ENCODE results near the gene CHMP1A.
"Not testable (repeated sequence)": the region's sequence is repeated elsewhere in the genome, so short reads cannot be mapped to it uniquely, and the experiment has no call there.

The CHMP1A gene

DNA sequence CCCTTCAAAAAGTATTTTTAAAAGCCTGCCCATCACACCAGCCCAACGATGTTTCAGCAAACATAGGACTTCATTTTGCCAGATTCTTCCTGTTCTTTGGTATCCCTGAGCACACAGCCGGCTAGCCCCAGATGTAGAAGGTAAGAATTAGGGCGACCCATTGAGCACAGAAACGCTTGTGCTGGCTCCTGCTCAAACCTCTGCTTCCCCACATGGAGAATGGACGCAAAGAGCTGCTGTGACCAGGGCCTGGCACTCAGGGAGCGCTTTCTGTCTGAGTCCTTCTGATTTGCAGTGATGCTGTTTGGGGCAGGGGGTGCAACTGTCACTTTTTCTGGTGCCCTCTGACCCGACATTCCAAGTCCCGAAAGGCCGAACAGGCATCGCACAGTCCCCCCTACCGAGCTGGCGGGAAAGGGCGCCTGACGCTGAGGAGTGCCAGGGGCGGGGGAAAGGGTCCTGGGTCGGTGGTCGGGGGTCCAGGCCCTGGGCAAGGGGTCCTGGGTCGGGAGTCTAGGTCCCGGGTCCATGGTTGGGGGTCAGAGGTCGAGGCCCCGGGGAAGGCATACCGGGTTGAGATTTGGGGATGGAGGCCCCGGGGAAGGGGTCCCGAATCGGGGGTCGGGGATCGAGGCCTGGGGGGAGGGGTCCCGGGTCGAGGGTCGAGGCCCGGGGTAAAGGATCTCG, 930 bp downstream of the CHMP1A start:
- DNase-seq, result no peak

GRCh38 chr16:89655062-89655643, 2.4 kb downstream of the CHMP1A start:
- no peak for DNase-seq

DNA sequence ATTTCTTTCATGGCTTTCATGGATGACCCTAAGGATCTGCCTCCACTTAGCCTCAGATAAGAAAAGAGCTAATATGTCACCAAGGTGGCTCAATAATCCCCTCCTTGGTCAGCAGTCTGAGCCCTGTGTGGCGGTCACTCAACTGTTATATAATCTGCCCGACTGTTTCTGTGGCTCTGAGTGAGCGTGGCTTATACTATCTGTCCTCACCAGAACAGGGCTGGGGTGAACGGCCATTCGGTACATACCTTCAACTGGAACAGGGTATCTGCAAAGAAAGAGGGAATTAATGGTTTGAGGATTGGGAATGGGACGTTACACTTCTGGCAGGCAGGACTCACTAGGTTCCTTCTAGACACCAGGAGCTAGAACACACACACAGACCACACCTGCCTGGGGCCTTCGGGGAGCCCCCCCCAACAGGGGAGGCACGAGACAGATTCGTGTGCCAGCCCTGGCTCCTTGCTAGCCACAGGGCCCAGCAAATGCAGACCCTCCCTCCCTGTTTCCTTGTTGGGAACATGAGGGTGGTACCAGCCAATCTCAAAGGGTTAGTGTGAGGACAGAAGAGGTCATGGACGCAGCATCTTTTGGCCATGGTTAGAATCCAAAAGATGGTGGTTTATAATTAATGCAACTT, 3.7 kb downstream of the CHMP1A start:
- no peak for DNase-seq

- DNase-seq, result no peak
Measured at GRCh38 chr16:89651584-89651983, 5.9 kb downstream of the CHMP1A start.

- no peak for DNase-seq
Measured at GRCh38 chr16:89646906-89647305, 10.6 kb downstream of the CHMP1A start.

DNA sequence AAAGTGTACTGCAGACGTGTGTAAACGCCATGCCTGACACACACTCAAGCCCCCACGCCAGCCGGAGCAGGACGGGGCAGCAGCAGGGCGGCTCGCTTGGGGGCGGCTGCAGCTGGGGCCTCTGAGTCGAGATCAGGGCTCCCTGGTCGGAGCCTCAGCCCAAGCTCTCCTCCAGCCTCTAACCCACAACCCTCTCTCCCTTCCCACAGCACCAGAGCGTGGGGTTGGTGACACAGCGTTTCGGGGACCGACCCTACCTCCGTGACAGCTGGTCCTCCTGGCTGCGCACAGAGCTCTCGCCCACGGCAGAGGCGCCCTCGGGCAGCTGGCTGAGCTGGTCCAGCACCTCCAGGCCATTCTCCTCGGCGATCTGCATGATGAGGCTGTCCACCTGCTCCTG, 11.2 kb downstream of the CHMP1A start:
- DNase-seq, result no peak

DNA sequence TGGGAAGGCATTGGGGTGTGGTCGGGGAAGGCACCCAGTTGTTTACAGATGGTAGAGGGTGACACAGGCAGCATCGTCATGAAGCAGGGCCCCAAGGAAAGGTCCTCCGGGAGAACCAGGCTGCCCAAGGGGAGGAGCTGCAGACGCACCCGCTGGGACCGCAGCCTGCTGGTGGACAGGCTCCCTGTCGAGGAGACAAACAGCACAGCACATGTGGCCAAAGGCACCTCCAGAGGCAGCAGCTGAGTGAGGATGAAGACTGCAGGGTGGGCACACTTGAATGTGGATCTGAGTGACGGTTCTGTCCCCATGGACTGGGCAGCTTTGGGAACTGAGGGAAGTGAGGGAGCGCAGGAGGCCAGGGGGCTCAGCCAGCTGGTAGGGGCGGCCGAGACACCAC, 12.4 kb downstream of the CHMP1A start:
- DNase-seq, result no peak

DNA sequence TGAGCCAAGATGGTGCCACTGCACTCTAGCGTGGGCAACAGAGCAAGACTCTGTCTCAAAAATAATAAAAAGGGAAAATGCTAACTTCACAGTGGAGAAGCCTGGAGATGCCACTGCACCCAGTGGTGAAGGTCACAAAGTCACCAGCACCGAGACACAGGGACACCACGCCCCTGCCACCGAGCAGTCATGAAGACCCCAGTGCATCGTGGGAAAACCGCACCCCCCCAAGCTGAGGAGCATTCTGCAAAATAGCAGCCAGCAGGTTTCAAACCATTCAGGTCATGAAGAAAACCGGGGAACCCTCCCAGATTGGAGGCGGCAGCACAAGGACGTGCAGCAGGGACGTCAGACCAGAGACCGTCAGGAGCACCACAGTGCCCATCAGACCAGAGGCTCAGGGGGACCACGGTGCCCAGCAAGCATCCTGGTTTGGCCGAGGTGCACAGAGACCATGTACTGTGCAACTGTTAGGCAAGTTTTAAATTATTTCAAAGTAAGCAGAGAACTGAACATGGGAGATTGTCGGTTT, 13.7 kb downstream of the CHMP1A start:
- no peak for DNase-seq

- no peak for DNase-seq
Measured at GRCh38 chr16:89642574-89642973, 14.9 kb downstream of the CHMP1A start.

- DNase-seq, result no peak
Measured at GRCh38 chr16:89641458-89642119, 15.9 kb downstream of the CHMP1A start.

- DNase-seq, result no peak
Measured at GRCh38 chr16:89639385-89639784, 18.1 kb downstream of the CHMP1A start.

- no peak for DNase-seq
Measured at GRCh38 chr16:89638455-89638854, 19.1 kb downstream of the CHMP1A start.

- no peak for DNase-seq
Measured at GRCh38 chr16:89637379-89637778, 20.1 kb downstream of the CHMP1A start.

- DNase-seq, result no peak
Measured at GRCh38 chr16:89636663-89637062, 20.8 kb downstream of the CHMP1A start.

DNA sequence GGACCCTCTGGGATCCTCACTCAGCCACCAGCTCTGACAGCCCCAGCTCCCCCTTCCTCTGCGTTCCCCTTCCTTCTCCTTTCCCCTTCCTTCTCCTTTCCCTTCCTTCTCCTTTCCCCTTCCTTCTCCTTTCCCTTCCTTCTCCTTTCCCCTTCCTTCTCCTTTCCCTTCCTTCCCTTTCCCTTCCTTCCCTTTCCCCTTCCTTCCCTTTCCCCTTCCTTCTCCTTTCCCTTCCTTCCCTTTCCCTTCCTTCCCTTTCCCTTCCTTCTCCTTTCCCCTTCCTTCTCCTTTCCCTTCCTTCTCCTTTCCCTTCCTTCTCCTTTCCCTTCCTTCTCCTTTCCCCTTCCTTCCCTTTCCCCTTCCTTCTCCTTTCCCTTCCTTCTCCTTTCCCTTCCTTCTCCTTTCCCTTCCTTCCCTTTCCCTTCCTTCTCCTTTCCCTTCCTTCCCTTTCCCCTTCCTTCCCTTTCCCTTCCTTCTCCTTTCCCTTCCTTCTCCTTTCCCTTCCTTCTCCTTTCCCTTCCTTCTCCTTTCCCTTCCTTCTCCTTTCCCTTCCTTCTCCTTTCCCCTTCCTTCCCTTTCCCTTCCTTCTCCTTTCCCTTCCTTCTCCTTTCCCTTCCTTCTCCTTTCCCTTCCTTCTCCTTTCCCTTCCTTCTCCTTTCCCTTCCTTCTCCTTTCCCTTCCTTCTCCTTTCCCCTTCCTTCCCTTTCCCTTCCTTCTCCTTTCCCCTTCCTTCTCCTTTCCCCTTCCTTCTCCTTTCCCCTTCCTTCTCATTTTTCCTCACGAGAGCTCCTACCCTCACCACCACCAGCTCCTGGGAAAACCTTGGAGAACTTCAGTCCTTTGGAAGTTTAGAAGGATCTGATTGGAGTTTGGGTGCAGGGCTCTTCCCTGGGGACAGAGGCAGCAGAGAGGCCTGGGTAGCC, 22.8 kb downstream of the CHMP1A start:
- not testable (repeated sequence) for DNase-seq

GRCh38 chr16:89633064-89633631, 24.4 kb downstream of the CHMP1A start:
- no peak for DNase-seq

GRCh38 chr16:89629827-89630610, 27.5 kb downstream of the CHMP1A start:
- no peak for DNase-seq

- no peak for DNase-seq
Measured at GRCh38 chr16:89624777-89625761, 32.4 kb downstream of the CHMP1A start.

DNA sequence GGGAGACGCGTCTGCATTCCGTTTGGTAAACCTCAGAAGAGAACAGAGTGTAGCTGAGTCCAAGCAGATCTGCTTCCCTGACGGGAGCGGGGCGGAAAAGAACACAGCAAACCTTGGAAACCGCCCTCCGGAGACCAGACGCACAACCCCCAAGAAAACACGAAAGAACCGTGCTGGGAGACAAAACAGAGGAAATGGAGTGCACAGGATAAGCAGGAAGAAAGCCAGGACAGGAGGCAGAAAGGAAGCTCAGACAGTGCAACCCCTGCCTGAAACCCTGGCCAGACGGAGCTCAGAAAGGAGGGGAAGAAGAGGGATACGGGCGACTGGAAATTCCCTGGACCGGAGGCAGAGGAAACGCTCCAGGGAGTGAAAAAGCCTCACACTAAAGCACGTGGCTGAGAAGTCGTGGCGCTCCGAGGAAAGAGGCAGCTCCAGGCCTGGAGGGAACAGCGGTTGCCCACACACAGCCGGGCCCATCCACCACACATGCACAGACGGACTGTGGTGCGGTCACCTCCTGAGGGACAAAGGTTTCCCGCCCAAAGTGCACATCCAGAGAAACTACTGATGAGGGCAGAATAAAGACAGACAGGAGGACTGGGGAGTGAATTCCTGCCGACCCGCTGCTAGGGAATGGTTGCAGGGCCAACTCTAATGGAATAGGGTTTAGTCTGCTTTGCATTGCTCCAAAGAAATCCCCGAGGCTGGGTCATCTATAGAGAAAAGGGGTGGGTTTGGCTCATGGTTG, 33.8 kb downstream of the CHMP1A start:
- DNase-seq, result no peak
